ENCODE results near the gene MT3. TPM values are rescaled to one million over a fixed set of nuclear protein-coding genes. Genes with fewer than 3 reads are reported as not detected.

MT3 gene
- total RNA-seq, 1 experiment from 2014 or later, result 0.77 TPM

DNA sequence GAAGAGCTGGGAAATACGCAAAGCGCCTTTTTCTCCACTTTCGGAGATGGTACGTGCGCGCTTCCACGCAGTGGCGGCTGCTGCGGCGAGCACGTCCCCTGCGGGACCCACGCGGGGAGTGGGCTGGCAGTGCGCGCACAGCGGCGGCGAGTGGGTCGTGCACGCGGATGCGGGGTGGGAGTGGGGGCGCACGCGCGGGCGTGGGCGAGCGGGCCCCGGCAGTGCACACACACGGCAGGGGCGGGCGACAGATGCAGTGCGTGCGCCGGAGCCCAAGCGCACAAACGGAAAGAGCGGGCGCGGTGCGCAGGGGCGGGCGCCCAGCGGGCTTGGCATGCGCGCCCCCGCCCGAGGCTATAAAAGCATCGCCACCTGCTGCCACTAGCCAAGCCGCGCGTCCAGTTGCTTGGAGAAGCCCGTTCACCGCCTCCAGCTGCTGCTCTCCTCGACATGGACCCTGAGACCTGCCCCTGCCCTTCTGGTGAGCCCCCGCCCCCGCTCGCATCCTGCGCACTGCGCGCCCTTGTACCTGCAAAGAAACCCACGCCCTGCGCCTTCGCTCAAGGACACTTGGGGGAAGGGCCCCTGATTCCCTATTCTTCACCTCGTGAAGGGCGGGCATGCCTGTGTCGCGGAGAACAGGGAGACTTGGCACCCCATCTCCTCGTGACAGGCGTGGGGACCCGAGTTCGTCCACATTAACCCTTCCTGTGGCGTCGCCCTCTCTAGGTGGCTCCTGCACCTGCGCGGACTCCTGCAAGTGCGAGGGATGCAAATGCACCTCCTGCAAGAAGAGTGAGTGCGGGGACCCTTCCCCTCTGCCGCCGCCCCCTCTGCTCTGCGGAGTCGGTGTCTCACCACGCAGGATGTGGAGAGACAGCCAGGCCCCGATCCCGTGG lies at the start of gene MT3 (continued):
- TF ChIP-seq, protein P1, sequence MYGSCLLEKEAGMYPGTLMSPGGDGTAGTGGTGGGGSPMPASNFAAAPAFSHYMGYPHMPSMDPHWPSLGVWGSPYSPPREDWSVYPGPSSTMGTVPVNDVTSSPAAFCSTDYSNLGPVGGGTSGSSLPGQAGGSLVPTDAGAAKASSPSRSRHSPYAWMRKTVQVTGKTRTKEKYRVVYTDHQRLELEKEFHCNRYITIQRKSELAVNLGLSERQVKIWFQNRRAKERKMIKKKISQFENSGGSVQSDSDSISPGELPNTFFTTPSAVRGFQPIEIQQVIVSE (CRISPR knock-in tag; IDR thresholded peaks at IDR 0.05; ENCODE audit: borderline replicate concordance), result no peak
- TF ChIP-seq, protein P2, sequence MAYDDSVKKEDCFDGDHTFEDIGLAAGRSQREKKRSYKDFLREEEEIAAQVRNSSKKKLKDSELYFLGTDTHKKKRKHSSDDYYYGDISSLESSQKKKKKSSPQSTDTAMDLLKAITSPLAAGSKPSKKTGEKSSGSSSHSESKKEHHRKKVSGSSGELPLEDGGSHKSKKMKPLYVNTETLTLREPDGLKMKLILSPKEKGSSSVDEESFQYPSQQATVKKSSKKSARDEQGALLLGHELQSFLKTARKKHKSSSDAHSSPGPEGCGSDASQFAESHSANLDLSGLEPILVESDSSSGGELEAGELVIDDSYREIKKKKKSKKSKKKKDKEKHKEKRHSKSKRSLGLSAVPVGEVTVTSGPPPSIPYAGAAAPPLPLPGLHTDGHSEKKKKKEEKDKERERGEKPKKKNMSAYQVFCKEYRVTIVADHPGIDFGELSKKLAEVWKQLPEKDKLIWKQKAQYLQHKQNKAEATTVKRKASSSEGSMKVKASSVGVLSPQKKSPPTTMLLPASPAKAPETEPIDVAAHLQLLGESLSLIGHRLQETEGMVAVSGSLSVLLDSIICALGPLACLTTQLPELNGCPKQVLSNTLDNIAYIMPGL (CRISPR knock-in tag; IDR thresholded peaks at IDR 0.05), result no peak
- no peak; the same call in 1 of the 2 replicates for TF ChIP-seq NFYB (CRISPR knock-in tag; conservative IDR thresholded peaks at IDR 0.05; ENCODE audit: low read depth)
- TF ChIP-seq NFE2L1 (CRISPR knock-in tag; IDR thresholded peaks at IDR 0.05), result peak; percentile 40; the same call in 1 of the 2 replicates
- 0 out of 2 replicates have a peak, but pooled peaks have one; percentile 45 for TF ChIP-seq FOXK1 (CRISPR knock-in tag; IDR thresholded peaks at IDR 0.05)
- TF ChIP-seq ZNF232 (CRISPR knock-in tag; IDR thresholded peaks at IDR 0.05), result no peak
- TF ChIP-seq PRRX2 (CRISPR knock-in tag; IDR thresholded peaks at IDR 0.05), result no peak
- TF ChIP-seq ZNF671 (CRISPR knock-in tag; IDR thresholded peaks at IDR 0.05), result no peak
- TF ChIP-seq FOXP1 (CRISPR knock-in tag; IDR thresholded peaks at IDR 0.05; ENCODE audit: borderline replicate concordance), result peak; percentile 50; the same call in 1 of the 2 replicates
- TF ChIP-seq NR2C2 (CRISPR knock-in tag; IDR thresholded peaks at IDR 0.05), result no peak

DNA sequence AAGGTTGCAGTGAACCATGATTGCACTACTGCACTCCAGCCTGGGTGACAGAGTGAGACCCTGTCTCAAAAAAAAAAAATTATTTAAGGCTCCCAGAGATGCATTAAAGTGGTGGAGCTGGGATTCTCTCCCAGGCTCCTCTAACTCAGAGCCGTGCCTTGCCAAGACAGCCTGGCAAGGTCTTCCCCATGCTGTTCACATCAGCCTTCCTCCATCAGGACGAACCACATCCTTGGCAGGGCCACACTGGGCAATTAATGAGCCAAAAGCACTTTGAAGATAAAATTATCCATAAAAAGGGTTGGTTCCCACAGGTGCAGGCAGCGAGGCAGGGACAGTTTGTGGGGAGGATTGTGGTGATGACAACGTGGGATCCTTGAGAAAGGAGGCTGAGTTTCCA lies 49.7 kb upstream of the MT3 start:
- ChIA-PET CTCF (no interaction called here), POLR2A (no interaction called here)
- TF ChIP-seq, protein P3, sequence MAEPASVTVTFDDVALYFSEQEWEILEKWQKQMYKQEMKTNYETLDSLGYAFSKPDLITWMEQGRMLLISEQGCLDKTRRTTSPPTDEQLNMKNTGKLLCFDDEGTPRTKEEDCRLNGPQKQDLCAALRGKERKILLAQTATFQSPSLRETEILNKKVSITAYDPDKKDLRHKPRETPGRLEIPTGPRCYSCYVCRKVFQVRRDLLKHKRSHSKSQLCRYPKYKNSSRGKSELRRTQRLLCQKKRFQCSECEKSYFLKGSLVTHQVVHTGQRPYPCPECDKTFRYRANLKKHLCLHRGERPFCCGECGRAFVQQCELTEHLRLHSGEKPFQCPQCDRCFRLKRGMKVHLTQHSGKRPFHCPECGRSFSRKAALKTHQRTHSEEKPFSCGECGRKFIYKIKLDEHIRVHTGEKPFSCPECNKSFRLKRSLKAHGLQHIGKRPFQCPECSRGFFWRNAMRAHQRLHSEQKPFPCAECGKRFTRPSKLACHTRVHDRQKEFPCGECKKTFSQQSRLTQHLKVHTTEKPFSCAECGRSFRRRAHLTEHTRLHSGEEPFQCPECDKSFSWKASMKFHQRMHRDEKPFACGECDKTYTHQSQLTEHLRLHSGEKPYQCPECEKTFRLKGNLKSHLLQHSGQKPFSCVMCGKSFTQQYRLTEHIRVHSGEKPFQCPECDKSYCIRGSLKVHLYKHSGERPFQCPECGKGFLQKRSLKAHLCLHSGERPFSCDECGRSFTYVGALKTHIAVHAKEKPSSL (CRISPR knock-in tag; conservative IDR thresholded peaks at IDR 0.05), result no peak
- TF ChIP-seq, protein P4, sequence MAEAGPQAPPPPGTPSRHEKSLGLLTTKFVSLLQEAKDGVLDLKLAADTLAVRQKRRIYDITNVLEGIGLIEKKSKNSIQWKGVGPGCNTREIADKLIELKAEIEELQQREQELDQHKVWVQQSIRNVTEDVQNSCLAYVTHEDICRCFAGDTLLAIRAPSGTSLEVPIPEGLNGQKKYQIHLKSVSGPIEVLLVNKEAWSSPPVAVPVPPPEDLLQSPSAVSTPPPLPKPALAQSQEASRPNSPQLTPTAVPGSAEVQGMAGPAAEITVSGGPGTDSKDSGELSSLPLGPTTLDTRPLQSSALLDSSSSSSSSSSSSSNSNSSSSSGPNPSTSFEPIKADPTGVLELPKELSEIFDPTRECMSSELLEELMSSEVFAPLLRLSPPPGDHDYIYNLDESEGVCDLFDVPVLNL (CRISPR knock-in tag; IDR thresholded peaks at IDR 0.05; ENCODE audit: borderline replicate concordance, low read depth), result no peak
- TF ChIP-seq CREB1 (CRISPR knock-in tag; IDR thresholded peaks at IDR 0.05) (no peak), RORB (CRISPR knock-in tag; IDR thresholded peaks at IDR 0.05) (no peak)
- TF ChIP-seq, protein P1 (CRISPR knock-in tag; IDR thresholded peaks at IDR 0.05; ENCODE audit: borderline replicate concordance), result no peak
- DNase-seq (ENCODE audit: low spot score), result no peak
- Mint-ChIP-seq H3K4me3 (no peak overlapping the region), H3K4me1 (peaks cover 4% of the 10 kb centered on the region), H3K36me3 (no peaks in the 10 kb centered on the region), H3K27me3 (ENCODE audit: low read depth) (peaks cover 6% of the 10 kb centered on the region), H3K9me3 (peaks cover 3% of the 10 kb centered on the region; the same call in 1 of the 2 replicates), H3K27ac (no peak overlapping the region)
- no peak for ATAC-seq

DNA sequence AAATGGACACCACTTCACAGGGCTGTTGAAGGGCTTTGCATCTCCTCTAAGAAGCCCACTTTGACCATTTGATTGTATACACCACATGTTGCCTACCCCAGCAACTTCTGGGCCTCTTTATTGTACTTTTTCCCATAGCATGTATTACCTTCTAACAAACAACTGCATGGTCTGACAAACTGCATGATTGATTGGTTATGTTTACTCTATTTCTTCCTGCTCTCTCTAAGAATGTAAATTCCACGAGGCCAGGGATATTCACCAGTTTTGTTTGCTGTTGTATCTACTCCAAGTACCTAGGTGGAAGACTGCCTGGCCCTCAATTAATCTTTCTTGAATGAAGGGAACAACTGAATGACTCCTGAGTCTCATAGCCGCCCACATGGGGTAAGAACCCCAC lies 47.3 kb upstream of the MT3 start:
- Mint-ChIP-seq H3K27me3 (ENCODE audit: low read depth) (peaks cover under 1% of the 10 kb centered on the region), H3K36me3 (no peaks in the 10 kb centered on the region), H3K4me3 (no peak overlapping the region), H3K4me1 (peaks cover 17% of the 10 kb centered on the region), H3K9me3 (peaks cover 3% of the 10 kb centered on the region; the same call in 1 of the 2 replicates), H3K27ac (no peak overlapping the region)
- ATAC-seq (no peak), DNase-seq (ENCODE audit: low spot score) (no peak)
- POLR2A ChIA-PET, result no interaction called here
- CTCF ChIA-PET, result interaction anchor here (1.5 kb wide), 1 partner anchor 160 kb away, joined by 3 read pairs; no protein-coding TSS in a partner anchor
- TF ChIP-seq, protein P5, sequence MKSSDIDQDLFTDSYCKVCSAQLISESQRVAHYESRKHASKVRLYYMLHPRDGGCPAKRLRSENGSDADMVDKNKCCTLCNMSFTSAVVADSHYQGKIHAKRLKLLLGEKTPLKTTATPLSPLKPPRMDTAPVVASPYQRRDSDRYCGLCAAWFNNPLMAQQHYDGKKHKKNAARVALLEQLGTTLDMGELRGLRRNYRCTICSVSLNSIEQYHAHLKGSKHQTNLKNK (CRISPR knock-in tag; IDR thresholded peaks at IDR 0.05), result no peak
- no peak for TF ChIP-seq SMAD3 (CRISPR knock-in tag; IDR thresholded peaks at IDR 0.05; ENCODE audit: borderline replicate concordance)
- no peak for TF ChIP-seq TCF7 (CRISPR knock-in tag; IDR thresholded peaks at IDR 0.05; ENCODE audit: low read depth)
- no peak for TF ChIP-seq JUN (CRISPR knock-in tag; IDR thresholded peaks at IDR 0.05)
- no peak for TF ChIP-seq SOX15 (CRISPR knock-in tag; IDR thresholded peaks at IDR 0.05)
- TF ChIP-seq, protein P6, sequence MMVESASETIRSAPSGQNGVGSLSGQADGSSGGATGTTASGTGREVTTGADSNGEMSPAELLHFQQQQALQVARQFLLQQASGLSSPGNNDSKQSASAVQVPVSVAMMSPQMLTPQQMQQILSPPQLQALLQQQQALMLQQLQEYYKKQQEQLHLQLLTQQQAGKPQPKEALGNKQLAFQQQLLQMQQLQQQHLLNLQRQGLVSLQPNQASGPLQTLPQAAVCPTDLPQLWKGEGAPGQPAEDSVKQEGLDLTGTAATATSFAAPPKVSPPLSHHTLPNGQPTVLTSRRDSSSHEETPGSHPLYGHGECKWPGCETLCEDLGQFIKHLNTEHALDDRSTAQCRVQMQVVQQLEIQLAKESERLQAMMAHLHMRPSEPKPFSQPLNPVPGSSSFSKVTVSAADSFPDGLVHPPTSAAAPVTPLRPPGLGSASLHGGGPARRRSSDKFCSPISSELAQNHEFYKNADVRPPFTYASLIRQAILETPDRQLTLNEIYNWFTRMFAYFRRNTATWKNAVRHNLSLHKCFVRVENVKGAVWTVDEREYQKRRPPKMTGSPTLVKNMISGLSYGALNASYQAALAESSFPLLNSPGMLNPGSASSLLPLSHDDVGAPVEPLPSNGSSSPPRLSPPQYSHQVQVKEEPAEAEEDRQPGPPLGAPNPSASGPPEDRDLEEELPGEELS (CRISPR knock-in tag; IDR thresholded peaks at IDR 0.05), result no peak
- no peak for TF ChIP-seq ZNF423 (CRISPR knock-in tag; IDR thresholded peaks at IDR 0.05)
- no peak for TF ChIP-seq EMX1 (CRISPR knock-in tag; IDR thresholded peaks at IDR 0.05)
- TF ChIP-seq ZBTB21 (CRISPR knock-in tag; IDR thresholded peaks at IDR 0.05; ENCODE audit: borderline replicate concordance), result no peak
- TF ChIP-seq, protein P7, sequence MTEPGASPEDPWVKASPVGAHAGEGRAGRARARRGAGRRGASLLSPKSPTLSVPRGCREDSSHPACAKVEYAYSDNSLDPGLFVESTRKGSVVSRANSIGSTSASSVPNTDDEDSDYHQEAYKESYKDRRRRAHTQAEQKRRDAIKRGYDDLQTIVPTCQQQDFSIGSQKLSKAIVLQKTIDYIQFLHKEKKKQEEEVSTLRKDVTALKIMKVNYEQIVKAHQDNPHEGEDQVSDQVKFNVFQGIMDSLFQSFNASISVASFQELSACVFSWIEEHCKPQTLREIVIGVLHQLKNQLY (CRISPR knock-in tag; IDR thresholded peaks at IDR 0.05), result no peak
